CD14-positive monocyte (primary cell): ENCODE data around the gene DHRS3. TPM values are rescaled to one million over a fixed set of nuclear protein-coding genes. Genes with fewer than 3 reads are reported as not detected.

ENCODE experiments used
- DNase-seq, 3 donors: peaks; one replicate each; pipeline ENCODE4 v3.0.0-alpha.2; 2011 to 2022
- H2AFZ ChIP-seq: 2 replicates; pipeline ENCODE4 v1.6.0; 2012; ENCODE audit warnings: mild to moderate bottlenecking, low read depth, low read length, inconsistent platforms; ENCODE audit not compliant: insufficient read depth, poor library complexity, severe bottlenecking
- H3K27ac ChIP-seq, 2 donors: 1 replicate in 1 of 2; 2 replicates in 1 of 2; pipeline ENCODE4 v1.5.1; 2012 to 2013; ENCODE audit warnings: low read length in 2 of 2, control low read depth in 1 of 2, inconsistent platforms in 1 of 2, low read depth in 1 of 2, mild to moderate bottlenecking in 1 of 2
- H3K27me3 ChIP-seq, 2 donors: one replicate each; pipeline versions ENCODE4 v1.6.0 to v1.6.1; 2011 to 2013; ENCODE audit warnings: low read length in 2 of 2; ENCODE audit not compliant: control insufficient read depth in 2 of 2, insufficient read depth in 2 of 2
- H3K36me3 ChIP-seq, 2 donors: replicated peaks in 1 of 2; 1 replicate in 1 of 2; 2 replicates in 1 of 2; pipeline versions ENCODE4 v1.5.1 to v1.6.1; 2012 to 2013; ENCODE audit warnings: low read length in 2 of 2, control low read depth in 1 of 2, inconsistent platforms in 1 of 2, mild to moderate bottlenecking in 1 of 2; ENCODE audit not compliant: insufficient read depth in 2 of 2, control insufficient read depth in 1 of 2
- H3K4me1 ChIP-seq, 2 donors: 1 replicate in 1 of 2; 2 replicates in 1 of 2; pipeline versions ENCODE4 v1.5.1 to v1.6.1; 2012 to 2013; ENCODE audit warnings: low read length in 2 of 2, control low read depth in 1 of 2, inconsistent platforms in 1 of 2, mild to moderate bottlenecking in 1 of 2, moderate library complexity in 1 of 2; ENCODE audit not compliant: insufficient read depth in 2 of 2, control insufficient read depth in 1 of 2
- H3K4me2 ChIP-seq: replicated peaks from 2 replicates; pipeline ENCODE3; 2012; ENCODE audit warnings: low read length, moderate library complexity, mild to moderate bottlenecking; ENCODE audit not compliant: poor library complexity, severe bottlenecking; ENCODE audit errors: extremely low read depth
- H3K4me3 ChIP-seq, 3 experiments: fragments of 200-600 bp in 1 of 3; sonication (generic) in 1 of 3; replicated peaks in 1 of 3; 1 replicate in 2 of 3; 2 replicates in 1 of 3; pipeline ENCODE4 v1.5.1; 2011 to 2013; ENCODE audit warnings: low read length in 3 of 3, mild to moderate bottlenecking in 3 of 3, control low read depth in 2 of 3, low read depth in 2 of 3, inconsistent platforms in 1 of 3, moderate library complexity in 1 of 3
- H3K79me2 ChIP-seq: 2 replicates; pipeline ENCODE4 v1.6.0; 2012; ENCODE audit warnings: mild to moderate bottlenecking, control low read depth, inconsistent platforms, low read length, moderate library complexity; ENCODE audit not compliant: insufficient read depth
- H3K9ac ChIP-seq: 2 replicates; pipeline ENCODE4 v1.6.0; 2017; ENCODE audit warnings: low read length, mild to moderate bottlenecking; ENCODE audit not compliant: insufficient read depth, poor library complexity, severe bottlenecking
- H3K9me3 ChIP-seq, 2 donors: replicated peaks in 1 of 2; 1 replicate in 1 of 2; 2 replicates in 1 of 2; pipeline versions ENCODE4 v1.5.1 to v1.6.1; 2012 to 2013; ENCODE audit warnings: low read length in 2 of 2, control low read depth in 1 of 2; ENCODE audit not compliant: control insufficient read depth in 1 of 2, insufficient read depth in 1 of 2
- H4K20me1 ChIP-seq: 2 replicates; pipeline ENCODE4 v1.6.0; 2012; ENCODE audit warnings: mild to moderate bottlenecking, low read length, control low read depth, moderate library complexity; ENCODE audit not compliant: insufficient read depth
- H3K27ac Mint-ChIP-seq, 7 donors: one replicate each; pipeline ENCODE4 v1.8.0; 2020; ENCODE audit warnings: mild to moderate bottlenecking in 7 of 7, mixed read lengths in 7 of 7, moderate library complexity in 6 of 7, inconsistent platforms in 2 of 7
- H3K27me3 Mint-ChIP-seq, 3 donors: one replicate each; pipeline ENCODE4 v1.8.0; 2021 to 2022; ENCODE audit warnings: low read depth in 3 of 3, mild to moderate bottlenecking in 3 of 3, mixed read lengths in 3 of 3, moderate library complexity in 3 of 3, inconsistent platforms in 1 of 3
- H3K36me3 Mint-ChIP-seq, 2 donors: one replicate each; pipeline ENCODE4 v1.8.0; 2020; ENCODE audit warnings: mixed read lengths in 2 of 2, inconsistent platforms in 1 of 2, mild to moderate bottlenecking in 1 of 2
- H3K4me1 Mint-ChIP-seq: one replicate; pipeline ENCODE4 v1.8.0; 2020; ENCODE audit warnings: mild to moderate bottlenecking, mixed read lengths
- H3K4me3 Mint-ChIP-seq, 2 donors: one replicate each; pipeline ENCODE4 v1.8.0; 2020; ENCODE audit warnings: mild to moderate bottlenecking in 2 of 2, mixed read lengths in 2 of 2, moderate library complexity in 1 of 2
- H3K9me3 Mint-ChIP-seq, 7 donors: one replicate each; pipeline ENCODE4 v1.8.0; 2020 to 2022; ENCODE audit warnings: mixed read lengths in 7 of 7, mild to moderate bottlenecking in 6 of 7, moderate library complexity in 6 of 7, inconsistent platforms in 2 of 7
- CTCF ChIP-seq: fragments of 200-600 bp; IDR thresholded peaks from one replicate; pipeline ENCODE4 v1.8.0; 2022; ENCODE audit warnings: antibody characterized with exemption, mild to moderate bottlenecking
- WGBS: methylation state at CpG from one replicate; pipeline ENCODE4 v1.1.5; 2013; ENCODE audit warnings: missing lambda C conversion rate; ENCODE audit not compliant: insufficient coverage; 5-methylcytosine and 5-hydroxymethylcytosine counted together
- intact Hi-C, 2 donors: fragments of 100-400 bp; cut with micrococcal nuclease; formaldehyde crosslinking; loops; one replicate each; pipeline versions ENCODE4 v1.15.0 to v1.15.1; 2023
- polyA plus RNA-seq, 3 donors: library from polyadenylated mRNA; depleted of rRNA in 1 of 3; unstranded in 2 of 3; stranded (reverse) in 1 of 3; fragments of 300-500 nt in 2 of 3; fragments of >200 nt in 1 of 3; fragmentation: Illumina TruSeq in 2 of 3; gene quantifications; 1 replicate in 2 of 3; 2 replicates in 1 of 3; pipeline ENCODE4 v1.2.3, GENCODE V29; 2012 to 2021

DHRS3 gene
- polyA plus RNA-seq, 3 donors = 0.23 to 0.59 (median 0.29) TPM

- Histone ChIP-seq H3K79me2 (no peaks in the 10 kb centered on the region), H3K36me3 (no peaks in the 10 kb centered on the region), H4K20me1 (no peaks in the 10 kb centered on the region), H3K9me3 (no peaks in the 10 kb centered on the region), H3K4me2 (no peak overlapping the region), H3K9ac (no peak overlapping the region), H3K4me1 (peaks cover 4 to 7% of the 10 kb centered on the region in 2 donors), H3K27me3 (no peaks in the 10 kb centered on the region), H2AFZ (no peak overlapping the region), H3K27ac (no peak overlapping the region), H3K4me3 (no peak overlapping the region)
- intact Hi-C loops = no loop called here
- Mint-ChIP-seq H3K9me3 (no peaks in the 10 kb centered on the region), H3K4me3 (no peak overlapping the region), H3K27ac (peak overlapping the region in 1 of 7 donors; percentile 21), H3K27me3 (peaks cover 0 to 6% (median 2%) of the 10 kb centered on the region in 3 donors), H3K36me3 (no peaks in the 10 kb centered on the region), H3K4me1 (peaks cover 11% of the 10 kb centered on the region)
- no peak for TF ChIP-seq CTCF
- no CpG with 5 or more reads among the region's 5 CpGs for WGBS
- DNase-seq = no peak
Measured at GRCh38 chr1:12521096-12521495, 96.9 kb downstream of the DHRS3 start.

GRCh38 chr1:12519693-12520364 lies 98.2 kb downstream of the DHRS3 start:
- Histone ChIP-seq H3K27me3 (no peaks in the 10 kb centered on the region), H3K9me3 (no peaks in the 10 kb centered on the region), H3K79me2 (no peaks in the 10 kb centered on the region), H3K9ac (no peak overlapping the region), H3K36me3 (no peaks in the 10 kb centered on the region), H2AFZ (no peak overlapping the region), H3K4me2 (no peak overlapping the region), H3K4me3 (no peak overlapping the region), H3K4me1 (no peaks in the 10 kb centered on the region), H4K20me1 (no peaks in the 10 kb centered on the region), H3K27ac (no peak overlapping the region)
- 96% methylated on average over 9 of the region's 11 CpGs for WGBS
- Mint-ChIP-seq H3K4me3 (no peak overlapping the region), H3K27ac (peak overlapping the region in 2 of 7 donors; percentile 38 to 61), H3K4me1 (no peaks in the 10 kb centered on the region), H3K9me3 (peaks cover 0 to 2% (median 0%) of the 10 kb centered on the region in 7 donors), H3K36me3 (no peaks in the 10 kb centered on the region), H3K27me3 (peaks cover 0 to 4% (median 2%) of the 10 kb centered on the region in 3 donors)
- TF ChIP-seq CTCF = no peak
- intact Hi-C loops = no loop called here
- DNase-seq = no peak
